ENCODE results near the gene RBM17. TPM values are rescaled to one million over a fixed set of nuclear protein-coding genes. Genes with fewer than 3 reads are reported as not detected.
"Not testable (repeated sequence)": the region's sequence is repeated elsewhere in the genome, so short reads cannot be mapped to it uniquely, and the experiment has no call there.

Gene RBM17, protein sequence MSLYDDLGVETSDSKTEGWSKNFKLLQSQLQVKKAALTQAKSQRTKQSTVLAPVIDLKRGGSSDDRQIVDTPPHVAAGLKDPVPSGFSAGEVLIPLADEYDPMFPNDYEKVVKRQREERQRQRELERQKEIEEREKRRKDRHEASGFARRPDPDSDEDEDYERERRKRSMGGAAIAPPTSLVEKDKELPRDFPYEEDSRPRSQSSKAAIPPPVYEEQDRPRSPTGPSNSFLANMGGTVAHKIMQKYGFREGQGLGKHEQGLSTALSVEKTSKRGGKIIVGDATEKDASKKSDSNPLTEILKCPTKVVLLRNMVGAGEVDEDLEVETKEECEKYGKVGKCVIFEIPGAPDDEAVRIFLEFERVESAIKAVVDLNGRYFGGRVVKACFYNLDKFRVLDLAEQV
- total RNA-seq = 10 to 100 TPM; 56.2 to 89.7 (median 70.3) TPM
- 10 to 100 TPM; 62.1 to 94.4 TPM for polyA plus RNA-seq
- long read RNA-seq, donor 1, transcript RBM17-201 (12 exons, 2,755 nt) = major isoform, 107 of 201 reads
- long read RNA-seq, donor 1, partial matches to known transcripts = 70 of 201 reads
- long read RNA-seq, donor 1, other reads (novel, unspliced or antisense) = 23 of 201 reads
- long read RNA-seq, donor 2, transcript RBM17-201 (12 exons, 2,755 nt) = major isoform, 52 of 85 reads
- long read RNA-seq, donor 2, partial matches to known transcripts = 31 of 85 reads
- long read RNA-seq, donor 2, other reads (novel, unspliced or antisense) = 0 of 85 reads
- long read RNA-seq, donor 3, transcript RBM17-201 (12 exons, 2,755 nt) = major isoform, 66 of 139 reads
- long read RNA-seq, donor 3, partial matches to known transcripts = 40 of 139 reads
- long read RNA-seq, donor 3, other reads (novel, unspliced or antisense) = 33 of 139 reads

DNA sequence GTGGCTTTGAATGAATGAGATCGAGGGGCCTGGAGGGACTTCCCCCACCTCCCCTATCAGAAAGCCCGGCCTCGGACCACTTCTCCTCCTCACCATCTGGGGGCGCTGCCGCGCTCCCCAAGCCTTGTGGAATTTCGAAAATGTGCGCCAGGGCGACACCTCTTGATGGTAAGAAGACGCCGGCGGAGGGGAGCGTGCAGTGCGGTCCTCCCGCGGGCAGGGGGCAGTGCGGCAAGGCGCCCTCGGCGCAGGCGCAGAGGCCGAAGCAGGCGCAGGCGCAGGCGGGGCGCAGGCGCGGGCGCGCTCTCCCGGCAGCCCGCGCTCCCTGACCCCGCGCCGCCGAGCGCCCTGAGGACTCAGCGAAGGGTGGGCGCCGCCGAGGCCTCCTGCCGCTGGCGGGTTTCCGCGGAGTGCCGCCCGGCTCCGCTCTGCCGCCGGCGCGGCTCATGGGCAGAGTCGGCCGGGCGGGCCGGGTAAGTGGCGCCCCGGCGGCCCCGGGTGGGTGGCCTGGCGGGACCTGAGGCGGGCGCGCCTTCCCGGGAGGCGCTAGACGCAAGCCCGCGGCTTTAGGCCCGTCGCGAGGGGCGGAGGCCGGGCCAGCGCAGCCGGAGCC lies at the start of gene RBM17:
Gene RBM17 (plus strand): TSS at position 314 of the 613 bp plus-strand sequence. CDS start 8,032 bp downstream, outside the sequence.
- TF ChIP-seq, protein P1, sequence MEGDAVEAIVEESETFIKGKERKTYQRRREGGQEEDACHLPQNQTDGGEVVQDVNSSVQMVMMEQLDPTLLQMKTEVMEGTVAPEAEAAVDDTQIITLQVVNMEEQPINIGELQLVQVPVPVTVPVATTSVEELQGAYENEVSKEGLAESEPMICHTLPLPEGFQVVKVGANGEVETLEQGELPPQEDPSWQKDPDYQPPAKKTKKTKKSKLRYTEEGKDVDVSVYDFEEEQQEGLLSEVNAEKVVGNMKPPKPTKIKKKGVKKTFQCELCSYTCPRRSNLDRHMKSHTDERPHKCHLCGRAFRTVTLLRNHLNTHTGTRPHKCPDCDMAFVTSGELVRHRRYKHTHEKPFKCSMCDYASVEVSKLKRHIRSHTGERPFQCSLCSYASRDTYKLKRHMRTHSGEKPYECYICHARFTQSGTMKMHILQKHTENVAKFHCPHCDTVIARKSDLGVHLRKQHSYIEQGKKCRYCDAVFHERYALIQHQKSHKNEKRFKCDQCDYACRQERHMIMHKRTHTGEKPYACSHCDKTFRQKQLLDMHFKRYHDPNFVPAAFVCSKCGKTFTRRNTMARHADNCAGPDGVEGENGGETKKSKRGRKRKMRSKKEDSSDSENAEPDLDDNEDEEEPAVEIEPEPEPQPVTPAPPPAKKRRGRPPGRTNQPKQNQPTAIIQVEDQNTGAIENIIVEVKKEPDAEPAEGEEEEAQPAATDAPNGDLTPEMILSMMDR (IDR thresholded peaks at IDR 0.05) = peak; percentile 94 to 100 (median 100)
- TF ChIP-seq POLR2A (IDR thresholded peaks at IDR 0.05) (peak; percentile 52), EP300 (IDR thresholded peaks at IDR 0.05) (no peak)
- DNase-seq = peak; percentile 95 to 98 (median 97)
- WGBS, 3 donors = 0 to 1% (median 1%) methylated on average over 13 to 77 of the region's 77 CpGs
- peaks cover 18% of the 10 kb centered on the region for H3K4me1 ChIP-seq (ENCODE audit: insufficient read depth)
- intact Hi-C loops (cut with DNase I) = no loop called here
- no peaks in the 10 kb centered on the region for H3K9me3 ChIP-seq
- H3K27me3 ChIP-seq = no peaks in the 10 kb centered on the region
- H3K36me3 ChIP-seq = no peaks in the 10 kb centered on the region
- H3K27ac ChIP-seq = peak within 1 kb of the TSS; percentile 67 to 74
- H3K4me3 ChIP-seq = peak within 1 kb of the TSS; percentile 71

DNA sequence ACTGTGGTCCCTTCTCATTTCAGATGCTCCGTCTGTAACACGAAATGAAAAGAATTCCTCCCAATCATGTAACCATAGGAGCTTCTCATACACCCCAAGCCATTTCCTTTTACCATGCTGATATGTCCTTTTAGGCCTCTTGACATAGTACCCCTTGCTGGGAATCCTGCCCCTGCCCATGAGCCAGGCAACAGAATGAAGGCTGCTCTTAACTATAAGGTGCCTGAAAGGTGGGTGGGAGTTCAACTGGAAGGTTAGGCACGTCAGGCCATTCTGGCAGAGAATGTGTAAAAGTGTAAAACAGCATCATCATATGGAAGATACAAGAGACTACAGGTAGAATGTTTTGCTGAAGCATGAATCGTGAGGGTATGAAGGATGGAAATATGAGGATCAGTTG lies 49.1 kb upstream of the RBM17 start:
- intact Hi-C loops (cut with DNase I) = no loop called here
- 84 to 92% (median 89%) methylated on average over 4 of the region's 4 CpGs for WGBS, 3 donors

DNA sequence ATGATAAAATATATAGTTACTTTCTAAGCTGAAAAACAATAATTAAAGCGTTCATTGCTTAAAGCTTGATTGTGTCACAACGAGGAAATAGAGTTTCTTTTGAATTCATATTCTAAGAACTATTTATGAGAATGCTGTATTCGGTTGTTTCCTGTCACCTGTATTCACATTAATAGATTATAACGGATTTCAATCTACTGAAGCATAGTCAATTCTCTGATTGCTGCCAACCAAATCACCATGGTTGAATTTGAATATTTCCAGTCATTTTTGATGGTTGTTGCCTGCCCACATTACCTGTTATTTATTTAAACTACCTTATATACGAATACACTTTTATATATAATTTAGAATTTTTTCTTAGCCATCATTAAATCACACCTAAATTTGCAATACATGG lies 48.6 kb upstream of the RBM17 start:
- intact Hi-C loops (cut with DNase I) = no loop called here
- no peaks in the 10 kb centered on the region for H3K36me3 ChIP-seq
- no peaks in the 10 kb centered on the region for H3K27me3 ChIP-seq
- no peaks in the 10 kb centered on the region for H3K4me1 ChIP-seq (ENCODE audit: insufficient read depth)
- WGBS, 3 donors = 94 to 96% (median 95%) methylated on average over 5 of the region's 5 CpGs
- no peaks in the 10 kb centered on the region for H3K9me3 ChIP-seq
- H3K27ac ChIP-seq = no peak overlapping the region
- H3K4me3 ChIP-seq = no peak overlapping the region
- no peak for TF ChIP-seq POLR2A (IDR thresholded peaks at IDR 0.05)
- TF ChIP-seq EP300 (IDR thresholded peaks at IDR 0.05) = no peak
- TF ChIP-seq, protein P1 (IDR thresholded peaks at IDR 0.05) = no peak
- DNase-seq = no peak

More for the DNA sequence above, 49.1 kb upstream of the RBM17 start:
- Histone ChIP-seq H3K27ac (no peak overlapping the region), H3K9me3 (no peaks in the 10 kb centered on the region), H3K4me1 (ENCODE audit: insufficient read depth) (no peaks in the 10 kb centered on the region), H3K36me3 (no peaks in the 10 kb centered on the region), H3K27me3 (no peaks in the 10 kb centered on the region), H3K4me3 (no peak overlapping the region)
- TF ChIP-seq, protein P1 (IDR thresholded peaks at IDR 0.05) = no peak
- TF ChIP-seq EP300 (IDR thresholded peaks at IDR 0.05) = no peak
- DNase-seq = no peak

DNA sequence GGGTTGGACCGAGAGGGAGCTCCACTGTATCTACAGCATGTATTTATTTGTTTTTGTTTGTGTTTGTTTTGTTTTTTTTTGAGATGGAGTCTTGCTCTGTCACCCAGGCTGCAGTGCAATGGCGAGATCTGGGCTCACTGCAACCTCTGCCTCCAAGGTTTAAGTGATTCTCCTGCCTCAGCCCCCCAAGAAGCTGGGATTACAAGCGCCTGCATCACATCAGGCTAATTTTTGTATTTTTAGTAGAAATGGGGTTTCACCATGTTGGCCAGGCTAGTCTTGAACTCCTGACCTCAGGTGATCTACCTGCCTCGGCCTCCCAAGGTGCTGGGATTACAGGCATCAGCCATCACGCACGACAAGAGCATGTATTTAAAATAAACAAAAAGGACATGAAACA lies 45.5 kb upstream of the RBM17 start:
- H3K36me3 ChIP-seq; H3K4me1 ChIP-seq (ENCODE audit: insufficient read depth); H3K27ac ChIP-seq; H3K4me3 ChIP-seq; DNase-seq; H3K9me3 ChIP-seq; intact Hi-C loops (cut with DNase I); H3K27me3 ChIP-seq: not testable (repeated sequence)
- 86 to 90% (median 88%) methylated on average over 6 of the region's 6 CpGs for WGBS, 3 donors
